Upper lobe of left lung (tissue), 4 donors: Measurements from ENCODE around the gene TAAR8.

Source experiments
- CTCF ChIP-seq, 6 experiments: fragments of 450-650 bp in 4 of 6; fragments of 200-600 bp in 2 of 6; sonication (generic) in 2 of 6; IDR thresholded peaks; one replicate each; pipeline ENCODE4 v1.5.1; 2016 to 2019; ENCODE audit warnings: antibody characterized with exemption in 6 of 6
- POLR2A ChIP-seq, 4 donors: fragments of 450-650 bp; IDR thresholded peaks; one replicate each; pipeline ENCODE4 v1.5.1; 2016 to 2017; ENCODE audit warnings: antibody characterized with exemption in 4 of 4, mild to moderate bottlenecking in 2 of 4

DNA sequence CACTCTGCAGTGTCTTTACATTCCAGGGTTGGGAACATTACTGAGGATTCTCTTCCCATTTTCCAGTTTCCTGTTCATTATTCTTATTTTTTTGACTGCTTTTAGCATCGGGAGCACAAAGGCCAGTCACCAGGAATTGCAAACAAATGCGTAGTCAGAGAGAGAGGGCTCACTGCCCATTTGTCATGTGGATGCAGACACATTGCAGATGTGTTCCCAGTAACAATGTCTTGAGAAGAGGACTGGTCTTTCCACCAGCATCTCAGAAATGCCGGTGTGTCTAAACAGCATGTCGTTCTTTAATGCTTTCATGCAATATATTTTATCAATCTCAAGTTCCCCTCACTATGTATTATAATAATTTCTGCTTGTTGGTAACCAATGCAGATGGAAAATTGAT lies 16.7 kb downstream of the TAAR8 start:
- TF ChIP-seq CTCF (IDR thresholded peaks at IDR 0.05) (no peak), POLR2A (IDR thresholded peaks at IDR 0.05) (no peak)
